ENCODE data around the gene PTPN7. TPM values are rescaled to one million over a fixed set of nuclear protein-coding genes. Genes with fewer than 3 reads are reported as not detected.

The PTPN7 gene
- total and polyA plus RNA-seq, 2 of the 13 experiments (the other 11 are each of a cell fraction or from before 2014, with no cell fraction given), result not detected

DNA sequence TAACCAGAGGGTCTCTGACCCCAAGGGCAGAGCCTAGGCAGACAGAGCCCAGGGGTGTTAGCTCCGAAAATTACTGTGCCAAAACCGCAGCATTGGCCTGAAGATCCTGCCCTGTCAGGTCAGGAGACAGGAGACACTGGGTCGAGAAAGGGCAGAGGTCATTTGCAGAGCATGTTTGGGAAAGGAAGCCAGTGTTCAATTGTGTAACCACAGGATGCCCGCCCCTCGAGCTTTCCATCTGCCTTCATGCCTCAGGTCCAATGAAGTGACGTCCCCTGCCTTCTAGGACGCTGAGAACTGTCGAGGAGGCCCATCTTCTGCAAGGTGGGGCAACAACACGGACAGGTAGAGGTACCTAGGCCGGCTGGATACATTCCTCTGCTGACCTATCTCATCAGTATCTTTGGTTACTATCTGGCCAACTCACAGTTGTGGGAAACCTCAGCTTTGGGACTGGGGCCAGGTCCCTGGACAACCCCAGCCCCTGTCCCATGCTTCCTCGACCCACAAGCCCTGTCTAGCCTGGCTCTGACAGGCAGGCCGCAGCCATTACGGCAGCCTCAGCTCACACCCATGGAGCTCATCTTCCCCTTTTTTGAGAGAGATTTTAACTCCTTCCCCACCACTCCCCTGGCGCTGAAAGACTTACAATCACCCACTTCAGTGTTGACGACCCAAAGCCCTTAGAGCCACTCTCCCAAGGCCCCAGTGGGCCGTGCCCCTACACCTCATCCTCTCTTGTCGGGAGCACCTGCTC is 17.2 kb downstream of the PTPN7 start (continued):
- TF ChIP-seq MIXL1 (CRISPR knock-in tag; IDR thresholded peaks at IDR 0.05), result peak; percentile 34; the same call in 1 of the 2 replicates
- TF ChIP-seq ZBTB7B (CRISPR knock-in tag; IDR thresholded peaks at IDR 0.05), result peak; percentile 63; the same call in 1 of the 2 replicates
- peak; percentile 66 for TF ChIP-seq ZNF263 (CRISPR knock-in tag; IDR thresholded peaks at IDR 0.05)
- peak; percentile 61; the same call in 1 of the 2 replicates for TF ChIP-seq HNF4G (IDR thresholded peaks at IDR 0.05; ENCODE audit: borderline replicate concordance, low read depth, low read length)
- no peak; the same call in 1 of the 2 replicates for TF ChIP-seq HNF4G (CRISPR knock-in tag; IDR thresholded peaks at IDR 0.05; ENCODE audit: borderline replicate concordance, low read depth)
- TF ChIP-seq GATAD1 (CRISPR knock-in tag; IDR thresholded peaks at IDR 0.05), result no peak
- TF ChIP-seq, protein P1, sequence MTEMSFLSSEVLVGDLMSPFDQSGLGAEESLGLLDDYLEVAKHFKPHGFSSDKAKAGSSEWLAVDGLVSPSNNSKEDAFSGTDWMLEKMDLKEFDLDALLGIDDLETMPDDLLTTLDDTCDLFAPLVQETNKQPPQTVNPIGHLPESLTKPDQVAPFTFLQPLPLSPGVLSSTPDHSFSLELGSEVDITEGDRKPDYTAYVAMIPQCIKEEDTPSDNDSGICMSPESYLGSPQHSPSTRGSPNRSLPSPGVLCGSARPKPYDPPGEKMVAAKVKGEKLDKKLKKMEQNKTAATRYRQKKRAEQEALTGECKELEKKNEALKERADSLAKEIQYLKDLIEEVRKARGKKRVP (CRISPR knock-in tag; IDR thresholded peaks at IDR 0.05), result no peak
- TF ChIP-seq, protein P2, sequence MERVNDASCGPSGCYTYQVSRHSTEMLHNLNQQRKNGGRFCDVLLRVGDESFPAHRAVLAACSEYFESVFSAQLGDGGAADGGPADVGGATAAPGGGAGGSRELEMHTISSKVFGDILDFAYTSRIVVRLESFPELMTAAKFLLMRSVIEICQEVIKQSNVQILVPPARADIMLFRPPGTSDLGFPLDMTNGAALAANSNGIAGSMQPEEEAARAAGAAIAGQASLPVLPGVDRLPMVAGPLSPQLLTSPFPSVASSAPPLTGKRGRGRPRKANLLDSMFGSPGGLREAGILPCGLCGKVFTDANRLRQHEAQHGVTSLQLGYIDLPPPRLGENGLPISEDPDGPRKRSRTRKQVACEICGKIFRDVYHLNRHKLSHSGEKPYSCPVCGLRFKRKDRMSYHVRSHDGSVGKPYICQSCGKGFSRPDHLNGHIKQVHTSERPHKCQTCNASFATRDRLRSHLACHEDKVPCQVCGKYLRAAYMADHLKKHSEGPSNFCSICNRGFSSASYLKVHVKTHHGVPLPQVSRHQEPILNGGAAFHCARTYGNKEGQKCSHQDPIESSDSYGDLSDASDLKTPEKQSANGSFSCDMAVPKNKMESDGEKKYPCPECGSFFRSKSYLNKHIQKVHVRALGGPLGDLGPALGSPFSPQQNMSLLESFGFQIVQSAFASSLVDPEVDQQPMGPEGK (CRISPR knock-in tag; IDR thresholded peaks at IDR 0.05), result peak; percentile 30
- no peak for TF ChIP-seq SP1 (IDR thresholded peaks at IDR 0.05)
- 0 out of 2 replicates have a peak, but pooled peaks have one; percentile 21 for TF ChIP-seq SP1 (CRISPR knock-in tag; IDR thresholded peaks at IDR 0.05)
- TF ChIP-seq IRF2 (CRISPR knock-in tag; IDR thresholded peaks at IDR 0.05), result peak; percentile 46; the same call in 1 of the 2 replicates
- TF ChIP-seq ZFP1 (CRISPR knock-in tag; IDR thresholded peaks at IDR 0.05), result no peak
- TF ChIP-seq GZF1 (CRISPR knock-in tag; IDR thresholded peaks at IDR 0.05), result no peak
- peak; percentile 34; the same call in 1 of the 2 replicates for TF ChIP-seq ZBTB3 (CRISPR knock-in tag; IDR thresholded peaks at IDR 0.05; ENCODE audit: borderline replicate concordance, low read depth)
- TF ChIP-seq, protein P3, sequence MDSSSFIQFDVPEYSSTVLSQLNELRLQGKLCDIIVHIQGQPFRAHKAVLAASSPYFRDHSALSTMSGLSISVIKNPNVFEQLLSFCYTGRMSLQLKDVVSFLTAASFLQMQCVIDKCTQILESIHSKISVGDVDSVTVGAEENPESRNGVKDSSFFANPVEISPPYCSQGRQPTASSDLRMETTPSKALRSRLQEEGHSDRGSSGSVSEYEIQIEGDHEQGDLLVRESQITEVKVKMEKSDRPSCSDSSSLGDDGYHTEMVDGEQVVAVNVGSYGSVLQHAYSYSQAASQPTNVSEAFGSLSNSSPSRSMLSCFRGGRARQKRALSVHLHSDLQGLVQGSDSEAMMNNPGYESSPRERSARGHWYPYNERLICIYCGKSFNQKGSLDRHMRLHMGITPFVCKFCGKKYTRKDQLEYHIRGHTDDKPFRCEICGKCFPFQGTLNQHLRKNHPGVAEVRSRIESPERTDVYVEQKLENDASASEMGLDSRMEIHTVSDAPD (CRISPR knock-in tag; IDR thresholded peaks at IDR 0.05), result peak; percentile 26; the same call in 1 of the 2 replicates
- TF ChIP-seq NR2F1 (CRISPR knock-in tag; IDR thresholded peaks at IDR 0.05), result peak; percentile 78 to 88
- peak; percentile 63; the same call in 1 of the 2 replicates for TF ChIP-seq ELF3 (CRISPR knock-in tag; IDR thresholded peaks at IDR 0.05)
- TF ChIP-seq, protein P4, sequence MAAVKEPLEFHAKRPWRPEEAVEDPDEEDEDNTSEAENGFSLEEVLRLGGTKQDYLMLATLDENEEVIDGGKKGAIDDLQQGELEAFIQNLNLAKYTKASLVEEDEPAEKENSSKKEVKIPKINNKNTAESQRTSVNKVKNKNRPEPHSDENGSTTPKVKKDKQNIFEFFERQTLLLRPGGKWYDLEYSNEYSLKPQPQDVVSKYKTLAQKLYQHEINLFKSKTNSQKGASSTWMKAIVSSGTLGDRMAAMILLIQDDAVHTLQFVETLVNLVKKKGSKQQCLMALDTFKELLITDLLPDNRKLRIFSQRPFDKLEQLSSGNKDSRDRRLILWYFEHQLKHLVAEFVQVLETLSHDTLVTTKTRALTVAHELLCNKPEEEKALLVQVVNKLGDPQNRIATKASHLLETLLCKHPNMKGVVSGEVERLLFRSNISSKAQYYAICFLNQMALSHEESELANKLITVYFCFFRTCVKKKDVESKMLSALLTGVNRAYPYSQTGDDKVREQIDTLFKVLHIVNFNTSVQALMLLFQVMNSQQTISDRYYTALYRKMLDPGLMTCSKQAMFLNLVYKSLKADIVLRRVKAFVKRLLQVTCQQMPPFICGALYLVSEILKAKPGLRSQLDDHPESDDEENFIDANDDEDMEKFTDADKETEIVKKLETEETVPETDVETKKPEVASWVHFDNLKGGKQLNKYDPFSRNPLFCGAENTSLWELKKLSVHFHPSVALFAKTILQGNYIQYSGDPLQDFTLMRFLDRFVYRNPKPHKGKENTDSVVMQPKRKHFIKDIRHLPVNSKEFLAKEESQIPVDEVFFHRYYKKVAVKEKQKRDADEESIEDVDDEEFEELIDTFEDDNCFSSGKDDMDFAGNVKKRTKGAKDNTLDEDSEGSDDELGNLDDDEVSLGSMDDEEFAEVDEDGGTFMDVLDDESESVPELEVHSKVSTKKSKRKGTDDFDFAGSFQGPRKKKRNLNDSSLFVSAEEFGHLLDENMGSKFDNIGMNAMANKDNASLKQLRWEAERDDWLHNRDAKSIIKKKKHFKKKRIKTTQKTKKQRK (IDR thresholded peaks at IDR 0.05; ENCODE audit: low read length), result no peak
- 0 out of 2 replicates have a peak, but pooled peaks have one; percentile 15 for TF ChIP-seq HHEX (CRISPR knock-in tag; IDR thresholded peaks at IDR 0.05)
- TF ChIP-seq ZNF781 (CRISPR knock-in tag; IDR thresholded peaks at IDR 0.05; ENCODE audit: borderline replicate concordance, not compliant biosample characterization), result peak; percentile 38
- TF ChIP-seq, protein P5, sequence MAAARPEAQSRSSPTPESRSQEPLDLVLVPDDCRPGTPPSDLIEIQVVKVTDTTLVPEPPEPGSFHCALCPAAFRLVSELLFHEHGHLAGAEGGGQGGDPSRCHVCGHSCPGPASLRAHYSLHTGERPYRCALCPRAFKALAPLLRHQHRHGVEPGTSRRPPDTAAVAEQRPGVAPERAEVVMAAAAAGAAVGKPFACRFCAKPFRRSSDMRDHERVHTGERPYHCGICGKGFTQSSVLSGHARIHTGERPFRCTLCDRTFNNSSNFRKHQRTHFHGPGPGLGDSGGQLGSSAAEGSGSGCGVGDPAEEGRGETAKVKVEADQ (CRISPR knock-in tag; IDR thresholded peaks at IDR 0.05; ENCODE audit: borderline replicate concordance), result no peak
